Measurements from ENCODE around the gene MAPK10. TPM values are rescaled to one million over a fixed set of nuclear protein-coding genes. Genes with fewer than 3 reads are reported as not detected.
"Not testable (repeated sequence)": the region's sequence is repeated elsewhere in the genome, so short reads cannot be mapped to it uniquely, and the experiment has no call there.

The MAPK10 gene
- total and polyA plus RNA-seq, 4 experiments from 2014 or later: 0.48 to 0.49 TPM; not detected in 2

DNA sequence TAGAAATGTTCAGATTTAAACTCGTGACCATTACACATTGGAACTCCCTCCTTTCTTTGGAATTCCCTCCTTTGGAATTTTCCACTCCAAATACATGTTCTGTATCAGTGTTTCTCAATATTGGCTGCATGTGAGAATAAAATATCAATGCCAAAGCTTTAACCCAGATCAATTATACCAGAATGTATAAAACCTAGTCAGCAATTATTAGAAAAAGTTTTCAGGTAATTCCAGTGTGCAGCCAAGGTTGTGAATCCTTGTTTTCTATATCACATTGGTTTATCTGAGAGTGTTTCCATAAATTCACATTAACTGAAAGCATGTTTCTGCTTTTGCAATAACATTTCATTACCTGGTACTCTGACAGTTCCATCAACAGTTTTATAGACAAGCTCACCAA is 394.3 kb downstream of the MAPK10 start:
- Histone ChIP-seq H3K4me1 (ENCODE audit: insufficient read depth, low read length) (no peaks in the 10 kb centered on the region), H3K36me3 (ENCODE audit: insufficient read depth, low read length) (no peaks in the 10 kb centered on the region), H3K9me3 (ENCODE audit: control insufficient read depth in 1 of 2, low read length in 2 of 2) (no peaks in the 10 kb centered on the region), H3K27ac (ENCODE audit: low read depth, low read length) (no peak overlapping the region), H3K27me3 (ENCODE audit: insufficient read depth, low read length) (no peaks in the 10 kb centered on the region), H3K4me3 (ENCODE audit: low read length in 2 of 2) (no peak overlapping the region)
- H3K9me3 Mint-ChIP-seq: peaks cover 0 to 7% (median 0%) of the 10 kb centered on the region in 8 donors
- ChIA-PET CTCF (ENCODE audit: partially characterized antibody) (no interaction called here), POLR2A (ENCODE audit: partially characterized antibody) (no interaction called here)
- no peaks in the 10 kb centered on the region for H3K4me1 Mint-ChIP-seq
- no peak overlapping the region for H3K27ac Mint-ChIP-seq
- no peaks in the 10 kb centered on the region for H3K36me3 Mint-ChIP-seq
- no peak overlapping the region for H3K4me3 Mint-ChIP-seq
- no peak for DNase-seq
- no peaks in the 10 kb centered on the region for H3K27me3 Mint-ChIP-seq
- intact Hi-C loops (cut with micrococcal nuclease): no loop called here

DNA sequence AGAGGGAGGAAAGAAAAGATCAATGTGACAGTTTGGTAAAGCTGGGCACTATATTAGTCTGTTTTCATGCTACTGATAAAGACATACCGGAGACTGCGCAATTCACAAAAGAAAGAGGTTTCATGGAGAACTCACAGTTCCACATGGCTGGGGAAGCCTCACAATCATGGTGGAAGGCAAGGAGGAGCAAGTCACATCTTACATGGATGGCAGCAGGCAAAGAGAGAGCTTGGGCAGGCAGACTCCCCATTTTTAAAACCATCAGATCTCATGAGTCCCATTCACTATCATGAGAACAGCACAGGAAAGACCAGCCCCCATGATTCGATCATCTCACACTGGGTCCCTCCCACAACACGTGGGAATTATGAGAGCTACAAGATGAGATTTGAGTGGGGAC is 394.8 kb downstream of the MAPK10 start:
- H3K27me3 ChIP-seq (ENCODE audit: insufficient read depth, low read length); CTCF ChIA-PET (ENCODE audit: partially characterized antibody); H3K9me3 ChIP-seq (ENCODE audit: control insufficient read depth in 1 of 2, low read length in 2 of 2); H3K4me1 Mint-ChIP-seq; POLR2A ChIA-PET (ENCODE audit: partially characterized antibody); H3K27me3 Mint-ChIP-seq; DNase-seq; H3K36me3 ChIP-seq (ENCODE audit: insufficient read depth, low read length); H3K27ac Mint-ChIP-seq; H3K27ac ChIP-seq (ENCODE audit: low read depth, low read length); H3K4me3 ChIP-seq (ENCODE audit: low read length in 2 of 2); H3K4me3 Mint-ChIP-seq; H3K9me3 Mint-ChIP-seq; H3K36me3 Mint-ChIP-seq; H3K4me1 ChIP-seq (ENCODE audit: insufficient read depth, low read length); intact Hi-C loops (cut with micrococcal nuclease): not testable (repeated sequence)

DNA sequence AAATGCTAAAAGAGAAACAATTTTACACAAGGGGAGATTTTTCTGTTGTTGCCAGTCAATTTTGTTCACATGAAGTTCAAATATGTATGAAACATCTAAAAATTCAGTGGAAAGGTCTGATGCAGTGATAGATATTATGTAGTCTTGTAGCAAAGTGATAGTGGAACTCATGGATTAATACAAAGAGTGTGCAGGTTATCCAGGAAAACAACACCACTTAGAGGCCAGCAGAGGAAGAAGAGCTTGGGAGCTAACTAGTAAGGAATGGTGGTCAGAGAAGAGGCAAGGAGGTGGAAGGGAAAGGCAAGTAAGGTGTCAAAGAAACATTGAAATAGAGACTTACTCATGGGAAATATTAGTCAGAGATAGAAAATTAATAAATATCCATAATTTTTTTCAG is 395.6 kb downstream of the MAPK10 start:
- intact Hi-C loops (cut with micrococcal nuclease): no loop called here
- Histone ChIP-seq H3K27me3 (ENCODE audit: insufficient read depth, low read length) (no peaks in the 10 kb centered on the region), H3K27ac (ENCODE audit: low read depth, low read length) (no peak overlapping the region), H3K4me3 (ENCODE audit: low read length in 2 of 2) (no peak overlapping the region), H3K4me1 (ENCODE audit: insufficient read depth, low read length) (no peaks in the 10 kb centered on the region), H3K36me3 (ENCODE audit: insufficient read depth, low read length) (no peaks in the 10 kb centered on the region), H3K9me3 (ENCODE audit: control insufficient read depth in 1 of 2, low read length in 2 of 2) (no peaks in the 10 kb centered on the region)
- Mint-ChIP-seq H3K9me3 (peaks cover 0 to 7% (median 0%) of the 10 kb centered on the region in 8 donors), H3K4me3 (no peak overlapping the region), H3K36me3 (no peaks in the 10 kb centered on the region), H3K27me3 (no peaks in the 10 kb centered on the region), H3K27ac (no peak overlapping the region), H3K4me1 (no peaks in the 10 kb centered on the region)
- POLR2A ChIA-PET (ENCODE audit: partially characterized antibody): no interaction called here
- no peak for DNase-seq
- CTCF ChIA-PET (ENCODE audit: partially characterized antibody): no interaction called here

DNA sequence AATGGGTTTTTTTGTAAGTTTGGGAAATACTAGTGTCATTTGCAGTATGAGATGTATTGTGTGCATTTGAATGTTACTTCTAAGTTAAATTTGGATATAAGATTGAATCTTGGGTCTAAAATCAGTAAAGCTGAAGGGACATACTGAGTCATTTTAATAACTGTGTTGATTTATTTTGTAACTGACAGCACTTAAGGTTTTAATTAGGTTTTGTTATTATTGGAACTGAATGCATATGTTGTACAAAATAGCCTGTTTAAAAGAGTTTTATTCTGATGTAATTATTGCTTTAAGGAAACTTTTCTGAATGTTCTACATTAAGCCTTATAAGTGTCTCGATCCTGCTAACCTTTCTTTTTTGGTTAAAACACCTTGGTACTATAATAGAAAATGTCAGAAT is 396.6 kb downstream of the MAPK10 start:
- Histone ChIP-seq H3K9me3 (ENCODE audit: control insufficient read depth in 1 of 2, low read length in 2 of 2) (no peaks in the 10 kb centered on the region), H3K27ac (ENCODE audit: low read depth, low read length) (no peak overlapping the region), H3K36me3 (ENCODE audit: insufficient read depth, low read length) (no peaks in the 10 kb centered on the region), H3K4me3 (ENCODE audit: low read length in 2 of 2) (no peak overlapping the region), H3K27me3 (ENCODE audit: insufficient read depth, low read length) (no peaks in the 10 kb centered on the region), H3K4me1 (ENCODE audit: insufficient read depth, low read length) (no peaks in the 10 kb centered on the region)
- ChIA-PET POLR2A (ENCODE audit: partially characterized antibody) (no interaction called here), CTCF (ENCODE audit: partially characterized antibody) (no interaction called here)
- no peak for DNase-seq
- Mint-ChIP-seq H3K9me3 (peaks cover 0 to 7% (median 0%) of the 10 kb centered on the region in 8 donors), H3K4me1 (no peaks in the 10 kb centered on the region), H3K27me3 (no peaks in the 10 kb centered on the region), H3K27ac (no peak overlapping the region), H3K4me3 (no peak overlapping the region), H3K36me3 (no peaks in the 10 kb centered on the region)
- intact Hi-C loops (cut with micrococcal nuclease): no loop called here

DNA sequence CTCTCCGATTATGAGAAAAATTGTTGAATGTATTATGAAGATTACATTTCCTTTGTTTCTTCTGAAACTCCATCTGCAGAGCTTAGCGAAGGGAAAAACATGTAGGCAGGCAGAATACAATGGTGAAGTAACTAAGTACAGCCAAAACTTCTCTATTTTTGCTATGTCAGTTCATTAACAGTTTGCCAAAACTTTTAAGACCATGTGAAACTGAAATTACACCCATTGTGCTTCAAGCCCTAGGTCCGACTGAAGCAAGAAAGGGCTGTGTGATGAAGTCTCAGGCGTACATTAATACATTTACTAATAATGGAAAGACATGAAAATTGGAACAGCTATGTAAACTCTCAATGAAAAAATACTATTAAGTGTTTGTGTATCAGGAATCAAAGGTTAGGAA is 398.0 kb downstream of the MAPK10 start:
- Mint-ChIP-seq H3K4me1 (no peaks in the 10 kb centered on the region), H3K27me3 (no peaks in the 10 kb centered on the region), H3K9me3 (peaks cover 0 to 7% (median 0%) of the 10 kb centered on the region in 8 donors), H3K27ac (no peak overlapping the region), H3K4me3 (no peak overlapping the region), H3K36me3 (no peaks in the 10 kb centered on the region)
- Histone ChIP-seq H3K4me1 (ENCODE audit: insufficient read depth, low read length) (no peaks in the 10 kb centered on the region), H3K4me3 (ENCODE audit: low read length in 2 of 2) (no peak overlapping the region), H3K36me3 (ENCODE audit: insufficient read depth, low read length) (no peaks in the 10 kb centered on the region), H3K27me3 (ENCODE audit: insufficient read depth, low read length) (no peaks in the 10 kb centered on the region), H3K27ac (ENCODE audit: low read depth, low read length) (no peak overlapping the region), H3K9me3 (ENCODE audit: control insufficient read depth in 1 of 2, low read length in 2 of 2) (no peaks in the 10 kb centered on the region)
- DNase-seq: no peak
- intact Hi-C loops (cut with micrococcal nuclease): no loop called here
- ChIA-PET CTCF (ENCODE audit: partially characterized antibody) (no interaction called here), POLR2A (ENCODE audit: partially characterized antibody) (no interaction called here)

DNA sequence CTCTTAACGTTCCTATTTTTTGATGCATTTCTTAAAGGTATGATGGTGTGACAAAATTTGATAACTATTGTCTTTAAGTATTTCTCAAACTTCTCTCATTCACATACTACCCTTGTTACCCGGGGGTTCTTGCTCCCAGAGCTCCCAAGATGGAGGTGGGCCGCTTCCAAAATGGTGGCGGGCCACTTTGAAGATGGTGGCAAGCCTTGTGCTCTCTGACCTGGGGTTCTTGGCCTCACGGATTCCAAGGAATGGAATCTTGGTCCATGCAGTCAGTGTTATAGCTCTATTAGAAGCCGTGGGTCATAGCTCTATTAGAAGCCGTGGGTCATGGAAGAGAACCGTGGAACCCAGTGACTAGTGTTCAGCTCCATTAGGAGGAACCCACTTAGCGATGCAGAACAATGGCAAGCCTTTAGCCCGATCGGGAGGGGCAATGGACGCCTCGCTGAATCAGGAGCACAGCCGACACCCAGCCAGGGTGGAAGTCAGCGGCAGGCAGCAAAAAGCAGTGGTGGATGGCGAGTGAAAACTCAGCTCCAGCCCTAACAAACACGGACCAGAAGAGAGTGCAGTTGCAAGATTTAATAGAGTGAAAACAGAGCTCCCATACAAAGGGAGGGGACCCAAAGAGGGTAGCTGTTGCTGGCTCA is 403.4 kb downstream of the MAPK10 start:
- Mint-ChIP-seq H3K36me3 (no peaks in the 10 kb centered on the region), H3K27me3 (peaks cover 0 to 2% of the 10 kb centered on the region in 2 donors), H3K9me3 (peaks cover 0 to 3% (median 0%) of the 10 kb centered on the region in 8 donors), H3K27ac (no peak overlapping the region), H3K4me3 (no peak overlapping the region), H3K4me1 (no peaks in the 10 kb centered on the region)
- Histone ChIP-seq H3K27me3 (ENCODE audit: insufficient read depth, low read length) (no peaks in the 10 kb centered on the region), H3K9me3 (ENCODE audit: control insufficient read depth in 1 of 2, low read length in 2 of 2) (no peaks in the 10 kb centered on the region), H3K4me3 (ENCODE audit: low read length in 2 of 2) (no peak overlapping the region), H3K4me1 (ENCODE audit: insufficient read depth, low read length) (no peaks in the 10 kb centered on the region), H3K27ac (ENCODE audit: low read depth, low read length) (no peak overlapping the region), H3K36me3 (ENCODE audit: insufficient read depth, low read length) (no peaks in the 10 kb centered on the region)
- ChIA-PET CTCF (ENCODE audit: partially characterized antibody) (no interaction called here), POLR2A (ENCODE audit: partially characterized antibody) (no interaction called here)
- intact Hi-C loops (cut with micrococcal nuclease): no loop called here
- no peak for DNase-seq

DNA sequence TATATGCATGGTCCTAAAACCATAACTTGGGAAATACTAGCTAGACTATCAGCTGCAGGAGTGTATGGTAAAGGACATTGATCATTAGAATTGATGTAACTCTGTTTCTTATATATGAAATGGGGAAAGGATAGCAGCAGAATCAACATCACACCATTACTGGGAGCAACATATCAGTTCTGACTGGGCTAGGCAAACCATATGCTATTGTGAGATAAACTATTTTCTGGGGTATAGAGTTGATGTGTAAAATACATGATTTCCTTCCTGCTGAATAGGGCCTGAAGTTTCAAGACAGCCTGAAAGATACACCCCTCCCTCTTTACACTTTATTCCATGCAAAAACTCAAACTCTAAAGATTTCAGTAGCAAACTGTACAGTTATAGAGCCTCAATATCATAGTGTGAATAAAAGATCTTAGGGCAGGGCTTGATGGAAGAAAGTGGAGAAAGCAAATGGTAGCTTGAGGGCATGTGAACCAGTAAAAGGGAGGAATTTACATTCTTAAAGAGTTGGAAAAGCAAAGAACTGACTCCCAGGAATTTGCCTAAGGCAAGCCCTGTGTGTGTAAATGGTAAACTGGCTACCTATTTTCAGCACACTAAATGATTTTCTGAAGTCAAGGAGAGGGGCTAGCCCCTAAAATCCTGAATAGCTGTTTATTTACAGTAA is 404.1 kb downstream of the MAPK10 start:
- Mint-ChIP-seq H3K27ac (no peak overlapping the region), H3K4me3 (no peak overlapping the region), H3K9me3 (peaks cover 0 to 3% (median 0%) of the 10 kb centered on the region in 8 donors), H3K36me3 (no peaks in the 10 kb centered on the region), H3K4me1 (no peaks in the 10 kb centered on the region), H3K27me3 (peaks cover 0 to 2% of the 10 kb centered on the region in 2 donors)
- H3K27me3 ChIP-seq (ENCODE audit: insufficient read depth, low read length): no peaks in the 10 kb centered on the region
- no peaks in the 10 kb centered on the region for H3K36me3 ChIP-seq (ENCODE audit: insufficient read depth, low read length)
- H3K4me3 ChIP-seq (ENCODE audit: low read length in 2 of 2): no peak overlapping the region
- intact Hi-C loops (cut with micrococcal nuclease): no loop called here
- H3K27ac ChIP-seq (ENCODE audit: low read depth, low read length): no peak overlapping the region
- POLR2A ChIA-PET (ENCODE audit: partially characterized antibody): no interaction called here
- H3K9me3 ChIP-seq (ENCODE audit: control insufficient read depth in 1 of 2, low read length in 2 of 2): no peaks in the 10 kb centered on the region
- no peaks in the 10 kb centered on the region for H3K4me1 ChIP-seq (ENCODE audit: insufficient read depth, low read length)
- no peak for DNase-seq
- CTCF ChIA-PET (ENCODE audit: partially characterized antibody): interaction anchor here (1.3 kb wide), 1 partner anchor 28 kb away, joined by 3 read pairs; no protein-coding TSS in a partner anchor
